ENCODE measurements around the gene CTSL. TPM values are rescaled to one million over a fixed set of nuclear protein-coding genes. Genes with fewer than 3 reads are reported as not detected.
"Not testable (repeated sequence)": the region's sequence is repeated elsewhere in the genome, so short reads cannot be mapped to it uniquely, and the experiment has no call there.

Gene CTSL
- total and polyA plus RNA-seq, 2 experiments from 2014 or later: 34.5 to 35.3 TPM

- TF ChIP-seq ZNF462 (CRISPR knock-in tag; IDR thresholded peaks at IDR 0.05): no peak
These were observed 17.0 kb downstream of the CTSL start (continued) for GRCh38 chr9:87742813-87743428.

- Mint-ChIP-seq H3K9me3 (peaks cover 17% of the 10 kb centered on the region), H3K4me1 (peaks cover 15% of the 10 kb centered on the region)
- not testable (repeated sequence) for ATAC-seq; H3K27me3 ChIP-seq (ENCODE audit: insufficient read depth); H3K27me3 Mint-ChIP-seq (ENCODE audit: insufficient read depth, low read depth, poor library complexity); H3K9me2 ChIP-seq (ENCODE audit: insufficient read depth); H4K20me1 ChIP-seq (replicated peaks; ENCODE audit: insufficient read depth); H3K36me3 Mint-ChIP-seq (ENCODE audit: low read depth); H2AFZ ChIP-seq; H3K27ac ChIP-seq (ENCODE audit: low read depth); DNase-seq (ENCODE audit: low spot score); H3K4me3 Mint-ChIP-seq; H3K36me3 ChIP-seq (ENCODE audit: insufficient read depth); H3K4me1 ChIP-seq (ENCODE audit: insufficient read depth); H3K27ac Mint-ChIP-seq; H3K4me3 ChIP-seq; H3K79me2 ChIP-seq (replicated peaks; ENCODE audit: insufficient read depth); H3F3A ChIP-seq (replicated peaks; ENCODE audit: low read depth); H3K4me2 ChIP-seq
These were observed 18.3 kb downstream of the CTSL start for GRCh38 chr9:87744247-87744646.

- Mint-ChIP-seq H3K36me3 (ENCODE audit: low read depth) (no peaks in the 10 kb centered on the region), H3K27ac (no peak overlapping the region), H3K4me3 (no peak overlapping the region), H3K9me3 (peaks cover 8% of the 10 kb centered on the region; the same call in 2 of the 3 replicates), H3K27me3 (ENCODE audit: insufficient read depth, low read depth, poor library complexity) (peaks cover 1% of the 10 kb centered on the region), H3K4me1 (peaks cover 16% of the 10 kb centered on the region)
- Histone ChIP-seq H3K27me3 (ENCODE audit: insufficient read depth) (no peaks in the 10 kb centered on the region), H3K27ac (ENCODE audit: low read depth) (no peak overlapping the region), H3K4me1 (ENCODE audit: insufficient read depth) (no peaks in the 10 kb centered on the region), H3K79me2 (replicated peaks; ENCODE audit: insufficient read depth) (no peaks in the 10 kb centered on the region), H3K36me3 (ENCODE audit: insufficient read depth) (0 out of 2 replicates have a peak, but pooled peaks cover 5% of the 10 kb centered on the region), H3K9me2 (ENCODE audit: insufficient read depth) (no peaks in the 10 kb centered on the region), H2AFZ (no peak overlapping the region), H3F3A (replicated peaks; ENCODE audit: low read depth) (no peaks in the 10 kb centered on the region), H3K4me2 (no peak overlapping the region), H4K20me1 (replicated peaks; ENCODE audit: insufficient read depth) (no peaks in the 10 kb centered on the region), H3K4me3 (no peak overlapping the region)
- no peak for TF ChIP-seq NANOG (IDR thresholded peaks at IDR 0.05; ENCODE audit: borderline replicate concordance)
- no peak for TF ChIP-seq EZH2 (IDR thresholded peaks at IDR 0.05; ENCODE audit: low read depth, unreplicated experiment)
- no peak for TF ChIP-seq CREB1 (CRISPR knock-in tag; IDR thresholded peaks at IDR 0.05; ENCODE audit: low read depth)
- TF ChIP-seq ZNF114 (CRISPR knock-in tag; IDR thresholded peaks at IDR 0.05): no peak
- no peak for TF ChIP-seq EZH2phosphoT487 (IDR thresholded peaks at IDR 0.05; ENCODE audit: unreplicated experiment)
- TF ChIP-seq REST (IDR thresholded peaks at IDR 0.05; ENCODE audit: unreplicated experiment): no peak
- no peak for ATAC-seq
- no peak for DNase-seq (ENCODE audit: low spot score)
These were observed 20.3 kb downstream of the CTSL start for GRCh38 chr9:87746186-87746585.
